ENCODE results near the gene URB2. TPM values are rescaled to one million over a fixed set of nuclear protein-coding genes. Genes with fewer than 3 reads are reported as not detected.
"Not testable (repeated sequence)": the region's sequence is repeated elsewhere in the genome, so short reads cannot be mapped to it uniquely, and the experiment has no call there.

Gene URB2
- total RNA-seq, 1 donor from 2014 or later: 15.3 TPM

DNA sequence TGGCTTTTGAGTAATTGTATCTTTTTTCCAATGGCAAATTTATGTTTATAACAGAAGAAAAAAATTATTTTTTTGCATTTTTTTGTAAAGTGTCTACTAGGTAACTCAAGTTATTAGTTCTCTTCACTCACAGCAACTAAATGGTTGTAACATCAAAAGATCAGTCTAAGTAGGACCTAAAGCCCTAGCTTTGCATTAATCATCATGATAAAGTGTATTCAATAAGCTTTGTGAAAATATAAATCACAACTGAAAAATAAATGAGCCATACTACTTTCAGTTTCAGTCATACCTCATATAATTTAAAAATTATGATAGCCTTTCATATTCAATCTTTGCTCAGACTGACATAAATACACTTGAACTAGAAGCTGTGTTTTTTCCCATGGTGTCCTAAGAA, 7.0 kb upstream of the URB2 start:
- Histone ChIP-seq H3K27me3 (ENCODE audit: control insufficient read depth, insufficient read depth, low read length) (no peaks in the 10 kb centered on the region), H3K36me3 (ENCODE audit: control insufficient read depth, insufficient read depth, low read length) (peaks cover 4% of the 10 kb centered on the region), H3K4me3 (ENCODE audit: low read depth, low read length) (no peak overlapping the region)
- DNase-seq (ENCODE audit: low read depth): no peak
- TF ChIP-seq, protein P1, sequence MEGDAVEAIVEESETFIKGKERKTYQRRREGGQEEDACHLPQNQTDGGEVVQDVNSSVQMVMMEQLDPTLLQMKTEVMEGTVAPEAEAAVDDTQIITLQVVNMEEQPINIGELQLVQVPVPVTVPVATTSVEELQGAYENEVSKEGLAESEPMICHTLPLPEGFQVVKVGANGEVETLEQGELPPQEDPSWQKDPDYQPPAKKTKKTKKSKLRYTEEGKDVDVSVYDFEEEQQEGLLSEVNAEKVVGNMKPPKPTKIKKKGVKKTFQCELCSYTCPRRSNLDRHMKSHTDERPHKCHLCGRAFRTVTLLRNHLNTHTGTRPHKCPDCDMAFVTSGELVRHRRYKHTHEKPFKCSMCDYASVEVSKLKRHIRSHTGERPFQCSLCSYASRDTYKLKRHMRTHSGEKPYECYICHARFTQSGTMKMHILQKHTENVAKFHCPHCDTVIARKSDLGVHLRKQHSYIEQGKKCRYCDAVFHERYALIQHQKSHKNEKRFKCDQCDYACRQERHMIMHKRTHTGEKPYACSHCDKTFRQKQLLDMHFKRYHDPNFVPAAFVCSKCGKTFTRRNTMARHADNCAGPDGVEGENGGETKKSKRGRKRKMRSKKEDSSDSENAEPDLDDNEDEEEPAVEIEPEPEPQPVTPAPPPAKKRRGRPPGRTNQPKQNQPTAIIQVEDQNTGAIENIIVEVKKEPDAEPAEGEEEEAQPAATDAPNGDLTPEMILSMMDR (IDR thresholded peaks at IDR 0.05; ENCODE audit: insufficient read depth, low read length, severe bottlenecking): no peak
- FAIRE-seq: no peak

DNA sequence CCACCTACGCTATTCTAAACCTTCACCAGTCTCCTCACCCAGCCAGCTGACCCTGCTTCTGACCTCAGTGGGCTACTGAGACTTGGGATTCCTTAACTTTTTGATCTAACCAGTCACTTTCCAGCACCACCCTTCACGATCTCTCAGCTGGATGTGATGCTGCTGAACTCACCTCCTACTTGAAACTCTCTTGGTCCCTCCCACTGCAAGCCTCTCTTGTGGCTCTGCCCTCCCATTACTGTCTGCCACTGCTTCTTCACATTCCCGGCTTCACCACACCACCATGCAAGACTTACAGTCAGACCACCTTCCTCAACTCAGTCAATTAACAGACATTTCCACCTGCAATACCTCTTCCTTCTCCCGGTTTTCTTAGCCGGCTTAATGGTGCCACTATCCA, 6.4 kb upstream of the URB2 start:
- FAIRE-seq (no peak), DNase-seq (ENCODE audit: low read depth) (no peak)
- no peak overlapping the region for H3K4me3 ChIP-seq (ENCODE audit: low read depth, low read length)
- no peaks in the 10 kb centered on the region for H3K27me3 ChIP-seq (ENCODE audit: control insufficient read depth, insufficient read depth, low read length)
- no peaks in the 10 kb centered on the region for H3K36me3 ChIP-seq (ENCODE audit: control insufficient read depth, insufficient read depth, low read length)
- TF ChIP-seq, protein P1 (IDR thresholded peaks at IDR 0.05; ENCODE audit: insufficient read depth, low read length, severe bottlenecking): no peak

DNA sequence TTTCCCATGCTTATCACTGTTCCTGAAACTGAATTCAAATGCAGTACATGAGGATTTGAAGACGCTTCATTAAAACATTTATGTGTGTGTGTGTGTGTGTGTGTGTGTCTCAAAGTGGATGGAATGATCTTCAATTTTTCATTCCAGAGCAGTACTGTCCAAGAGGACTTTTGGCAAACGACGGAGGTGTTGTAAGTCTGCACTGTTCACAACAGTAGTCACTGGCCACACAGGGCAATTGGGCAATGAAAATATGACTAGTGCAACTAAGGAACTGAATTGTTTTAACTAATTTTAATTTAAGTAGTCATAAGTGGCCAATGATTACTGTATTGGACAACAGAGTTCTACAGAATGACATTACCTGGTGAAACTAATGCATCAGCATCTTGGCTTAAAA, 5.2 kb upstream of the URB2 start:
- DNase-seq (ENCODE audit: low read depth) (no peak), FAIRE-seq (no peak)
- no peaks in the 10 kb centered on the region for H3K27me3 ChIP-seq (ENCODE audit: control insufficient read depth, insufficient read depth, low read length)
- TF ChIP-seq, protein P1 (IDR thresholded peaks at IDR 0.05; ENCODE audit: insufficient read depth, low read length, severe bottlenecking): no peak
- no peaks in the 10 kb centered on the region for H3K36me3 ChIP-seq (ENCODE audit: control insufficient read depth, insufficient read depth, low read length)
- H3K4me3 ChIP-seq (ENCODE audit: low read depth, low read length): no peak overlapping the region

DNA sequence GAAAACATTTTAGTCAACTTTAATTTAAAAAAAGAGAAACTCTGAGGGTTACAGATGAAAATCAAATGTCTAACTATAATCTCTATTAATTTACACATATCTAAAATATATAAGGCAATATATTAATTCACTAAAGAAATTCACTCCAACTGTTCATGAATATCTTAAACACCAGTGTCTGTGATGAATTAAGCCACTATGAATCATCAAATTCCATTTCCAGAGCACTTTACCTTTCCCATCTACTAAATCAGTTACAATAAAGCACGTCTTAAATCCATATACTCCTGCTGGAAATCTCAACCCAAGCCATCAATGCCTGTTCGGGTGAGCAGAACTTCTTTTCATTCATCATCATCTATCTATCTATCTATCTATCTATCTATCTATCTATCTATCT, 4.4 kb upstream of the URB2 start:
- FAIRE-seq: no peak
- DNase-seq (ENCODE audit: low read depth): peak; percentile 35

DNA sequence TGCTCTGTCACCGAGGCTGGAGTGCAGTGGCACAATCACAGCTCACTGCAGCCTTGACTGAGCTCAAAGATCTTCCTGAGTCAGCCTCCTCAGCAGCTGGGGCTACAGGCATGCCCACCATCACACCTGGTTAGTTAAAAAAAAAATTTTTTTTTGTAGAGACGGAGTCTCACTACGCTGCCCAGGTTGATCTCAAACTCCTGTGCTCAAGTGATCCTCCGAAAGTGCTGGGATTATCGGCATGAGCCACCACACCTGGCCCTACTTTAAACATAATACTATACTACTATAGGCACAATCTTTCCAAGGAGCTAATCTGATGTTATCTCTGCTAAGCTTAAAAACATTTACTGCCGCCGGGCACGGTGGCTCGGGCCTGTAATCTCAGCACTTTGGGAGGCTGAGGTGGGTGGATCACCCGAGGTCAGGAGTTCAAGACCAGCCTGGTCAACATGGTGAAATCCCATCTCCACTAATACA, 3.4 kb upstream of the URB2 start:
- DNase-seq (ENCODE audit: low read depth); FAIRE-seq; H3K4me3 ChIP-seq (ENCODE audit: low read depth, low read length); H3K27me3 ChIP-seq (ENCODE audit: control insufficient read depth, insufficient read depth, low read length); H3K36me3 ChIP-seq (ENCODE audit: control insufficient read depth, insufficient read depth, low read length): not testable (repeated sequence)

More for the DNA sequence above, 4.4 kb upstream of the URB2 start:
- Histone ChIP-seq H3K27me3 (ENCODE audit: control insufficient read depth, insufficient read depth, low read length) (no peaks in the 10 kb centered on the region), H3K36me3 (ENCODE audit: control insufficient read depth, insufficient read depth, low read length) (no peaks in the 10 kb centered on the region), H3K4me3 (ENCODE audit: low read depth, low read length) (no peak overlapping the region)
- TF ChIP-seq, protein P1 (IDR thresholded peaks at IDR 0.05; ENCODE audit: insufficient read depth, low read length, severe bottlenecking): no peak

DNA sequence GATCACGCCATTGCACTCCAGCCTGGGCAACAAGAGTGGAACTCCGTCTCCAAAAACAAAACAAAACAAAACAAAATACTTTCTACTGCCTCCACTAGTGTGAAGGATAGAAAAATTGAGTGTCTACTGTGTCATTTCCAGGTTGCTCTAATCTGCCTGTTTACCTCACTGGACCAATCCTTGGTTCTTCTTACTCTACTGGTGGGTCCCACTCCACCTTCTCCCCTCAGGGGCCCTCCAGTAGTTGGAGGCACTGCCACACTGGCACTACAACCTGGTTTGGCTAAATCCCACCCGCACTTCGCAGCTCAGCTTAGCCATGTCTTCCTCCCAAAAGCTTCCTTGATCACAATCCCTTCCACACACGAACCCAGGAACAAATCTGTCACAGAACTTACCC, 2.8 kb upstream of the URB2 start:
- Histone ChIP-seq H3K36me3 (ENCODE audit: control insufficient read depth, insufficient read depth, low read length) (no peaks in the 10 kb centered on the region), H3K4me3 (ENCODE audit: low read depth, low read length) (no peak overlapping the region), H3K27me3 (ENCODE audit: control insufficient read depth, insufficient read depth, low read length) (no peaks in the 10 kb centered on the region)
- FAIRE-seq (no peak), DNase-seq (ENCODE audit: low read depth) (no peak)
- TF ChIP-seq, protein P1 (IDR thresholded peaks at IDR 0.05; ENCODE audit: insufficient read depth, low read length, severe bottlenecking): no peak

Data from bronchial epithelial cell (primary cell).